GM10847 (cell line): ENCODE results near the gene PDE2A.

Source experiments
- POLR2A ChIP-seq: IDR thresholded peaks from 2 replicates; pipeline ENCODE4 v1.6.1; 2011; ENCODE audit not compliant: insufficient read length; ENCODE audit errors: extremely low read depth

PDE2A gene

DNA sequence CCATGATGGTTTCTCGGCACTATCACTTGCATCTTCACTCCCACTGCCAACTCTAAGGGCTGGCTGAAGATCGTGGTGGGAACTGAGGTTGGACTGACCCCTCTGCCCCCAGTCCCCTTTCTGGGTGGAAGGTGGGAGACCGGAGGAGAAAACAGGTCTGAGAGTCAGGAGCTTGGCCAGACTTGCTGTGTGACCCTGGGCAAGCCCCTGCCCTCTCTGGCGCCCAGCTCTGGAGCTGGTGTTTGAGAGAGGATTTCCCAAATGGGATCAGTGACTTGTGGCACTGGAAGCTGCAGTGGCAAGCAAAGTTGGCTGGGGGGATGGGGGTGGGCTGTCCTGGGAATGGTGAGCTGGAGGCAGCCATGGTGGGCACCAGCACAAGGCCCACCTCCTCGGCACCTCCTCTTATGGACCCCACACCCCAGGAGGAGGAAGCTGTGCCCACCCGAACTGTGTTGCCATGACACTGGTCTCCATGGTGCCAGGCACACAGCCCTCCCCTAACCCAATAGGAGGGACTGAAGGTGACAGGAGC lies 6.5 kb upstream of the PDE2A start:
- TF ChIP-seq POLR2A = no peak

DNA sequence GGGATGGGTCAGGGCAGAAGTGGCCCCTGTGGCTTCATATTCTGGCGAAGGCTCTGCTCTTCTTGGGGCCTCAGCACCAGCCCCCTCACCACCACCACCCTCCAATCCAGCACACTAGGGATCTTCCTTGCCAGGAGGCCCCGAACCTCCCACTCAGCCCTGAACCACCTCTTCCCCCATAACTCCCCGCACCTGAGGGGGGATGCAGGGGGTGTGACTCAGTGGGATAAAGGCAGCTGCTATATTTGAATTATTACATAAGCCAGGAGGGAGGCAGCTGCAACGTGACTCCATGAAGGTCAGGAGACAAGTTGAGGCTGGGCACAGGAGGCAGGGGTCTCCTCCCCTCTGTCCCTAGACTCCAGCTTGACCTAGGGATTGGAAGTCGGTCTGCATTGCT lies 5.6 kb upstream of the PDE2A start:
- TF ChIP-seq POLR2A = no peak

DNA sequence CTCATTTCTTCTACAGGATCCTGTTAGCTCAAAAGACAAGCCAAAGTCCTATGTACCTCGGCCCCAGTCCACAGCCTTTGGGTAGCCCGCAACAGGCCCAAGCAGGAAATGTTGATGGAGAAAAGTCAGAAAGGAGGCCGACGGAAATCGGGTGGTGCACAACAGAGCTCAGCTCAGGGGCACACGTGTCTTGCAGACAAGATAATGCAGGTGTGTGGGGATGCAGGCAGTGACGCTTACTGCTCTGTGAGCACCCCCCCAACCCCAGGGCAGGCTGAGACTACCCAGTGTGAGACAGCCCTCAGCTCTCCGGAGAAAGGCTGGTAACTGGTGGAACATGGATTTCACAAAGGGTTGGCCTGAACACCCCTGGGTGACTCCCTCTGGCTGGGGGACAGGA lies 4.3 kb upstream of the PDE2A start:
- TF ChIP-seq POLR2A = no peak

DNA sequence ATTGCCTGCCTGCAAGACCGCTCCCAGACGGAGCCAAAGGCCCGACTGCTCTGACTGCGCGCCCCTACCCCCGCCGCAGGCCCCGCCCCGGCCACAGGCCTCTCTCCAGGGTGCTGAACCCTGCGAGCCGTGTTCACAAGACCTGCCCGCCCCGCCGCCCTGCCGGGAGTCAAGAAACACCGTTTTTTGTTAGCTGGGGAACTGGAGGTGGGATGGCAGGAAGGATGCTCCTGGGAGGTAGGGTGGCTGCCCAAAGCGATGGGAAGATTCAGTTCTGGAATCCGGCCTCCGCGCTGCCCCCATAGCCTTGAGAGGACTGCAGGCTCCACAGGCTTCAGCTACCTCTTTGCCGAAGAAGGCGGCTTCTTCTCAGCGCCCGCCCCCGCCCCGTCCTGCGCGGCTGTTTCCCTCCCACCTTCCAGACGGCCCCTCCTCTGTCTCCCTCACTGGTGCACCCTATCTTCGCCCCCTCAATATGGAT lies 2.7 kb upstream of the PDE2A start:
- no peak for TF ChIP-seq POLR2A

DNA sequence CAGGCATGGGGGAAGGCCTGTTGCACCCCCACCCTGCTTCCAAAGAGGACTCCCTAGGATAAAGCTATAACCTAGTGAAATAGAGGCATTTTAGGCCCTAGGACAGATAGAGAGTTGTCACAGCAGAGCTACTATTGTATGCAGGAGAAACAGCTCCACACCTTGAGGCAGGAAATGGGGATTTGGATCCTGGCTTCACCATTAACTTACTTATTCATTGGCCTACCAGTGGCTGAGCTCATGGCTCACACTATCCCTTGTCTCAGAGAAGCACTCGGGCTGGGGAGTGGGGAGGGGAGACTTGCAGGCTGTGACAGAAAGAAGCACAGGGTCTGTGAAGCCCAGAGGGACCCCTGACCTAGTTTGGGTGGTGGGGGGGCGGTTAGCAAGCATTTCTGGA lies 999 bp upstream of the PDE2A start:
- TF ChIP-seq POLR2A = no peak

DNA sequence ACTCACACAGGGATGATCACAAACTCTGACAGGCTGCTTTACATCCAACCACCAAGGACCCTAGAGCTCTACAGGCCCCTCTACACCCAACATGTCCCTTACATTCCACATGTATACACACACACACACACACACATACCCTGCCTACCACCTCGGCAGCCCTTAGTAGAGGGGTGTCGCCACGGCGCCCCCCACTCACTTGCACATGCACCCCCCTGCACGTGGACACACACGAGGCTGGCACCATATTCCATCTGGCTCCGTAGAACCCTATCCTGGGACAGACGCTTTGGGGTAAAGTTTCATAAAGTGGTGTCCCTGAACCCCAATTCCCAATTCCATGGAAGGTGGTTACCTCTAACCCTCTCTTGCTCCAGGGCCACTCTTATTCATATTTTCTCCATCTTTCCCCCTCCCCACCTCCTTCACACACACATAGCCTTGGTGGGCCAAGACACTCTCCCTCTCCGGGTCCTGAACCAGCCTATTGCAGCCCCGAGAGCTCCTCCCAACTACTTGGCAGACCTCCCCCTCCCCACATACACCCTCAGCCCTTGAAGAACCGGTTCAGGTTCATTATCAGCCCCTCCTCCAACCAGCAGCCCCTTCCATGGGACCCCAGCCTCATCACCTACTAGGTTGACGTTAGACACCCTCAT lies 809 bp downstream of the PDE2A start:
- TF ChIP-seq POLR2A = no peak

DNA sequence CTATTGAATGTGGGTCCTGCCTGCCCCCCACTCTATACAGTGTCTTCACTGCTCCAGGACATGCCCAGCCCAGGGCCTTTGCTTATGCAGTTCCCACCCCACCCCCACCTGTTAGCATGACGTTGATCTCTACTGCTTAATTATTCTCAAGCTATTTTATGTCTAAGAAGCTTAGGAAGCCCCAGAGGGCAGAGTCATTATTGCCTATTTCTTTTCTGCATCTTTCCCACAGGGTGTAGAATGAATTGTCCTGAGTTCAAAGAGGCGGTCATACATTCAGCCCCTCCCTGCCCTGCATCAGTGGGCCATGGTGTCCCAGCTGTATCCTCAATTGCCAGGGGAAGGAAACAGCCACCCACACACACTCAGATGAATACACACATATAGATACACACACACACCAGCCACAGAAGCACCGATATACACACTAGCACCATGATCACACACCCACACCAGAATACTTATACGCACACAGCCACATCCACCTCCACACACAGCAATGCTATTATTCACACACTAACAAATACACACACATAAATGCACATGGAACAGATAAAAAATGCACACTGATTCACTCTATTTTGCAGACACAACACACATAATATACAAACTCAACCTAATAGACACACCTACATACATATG lies 1.5 kb downstream of the PDE2A start:
- no peak for TF ChIP-seq POLR2A

DNA sequence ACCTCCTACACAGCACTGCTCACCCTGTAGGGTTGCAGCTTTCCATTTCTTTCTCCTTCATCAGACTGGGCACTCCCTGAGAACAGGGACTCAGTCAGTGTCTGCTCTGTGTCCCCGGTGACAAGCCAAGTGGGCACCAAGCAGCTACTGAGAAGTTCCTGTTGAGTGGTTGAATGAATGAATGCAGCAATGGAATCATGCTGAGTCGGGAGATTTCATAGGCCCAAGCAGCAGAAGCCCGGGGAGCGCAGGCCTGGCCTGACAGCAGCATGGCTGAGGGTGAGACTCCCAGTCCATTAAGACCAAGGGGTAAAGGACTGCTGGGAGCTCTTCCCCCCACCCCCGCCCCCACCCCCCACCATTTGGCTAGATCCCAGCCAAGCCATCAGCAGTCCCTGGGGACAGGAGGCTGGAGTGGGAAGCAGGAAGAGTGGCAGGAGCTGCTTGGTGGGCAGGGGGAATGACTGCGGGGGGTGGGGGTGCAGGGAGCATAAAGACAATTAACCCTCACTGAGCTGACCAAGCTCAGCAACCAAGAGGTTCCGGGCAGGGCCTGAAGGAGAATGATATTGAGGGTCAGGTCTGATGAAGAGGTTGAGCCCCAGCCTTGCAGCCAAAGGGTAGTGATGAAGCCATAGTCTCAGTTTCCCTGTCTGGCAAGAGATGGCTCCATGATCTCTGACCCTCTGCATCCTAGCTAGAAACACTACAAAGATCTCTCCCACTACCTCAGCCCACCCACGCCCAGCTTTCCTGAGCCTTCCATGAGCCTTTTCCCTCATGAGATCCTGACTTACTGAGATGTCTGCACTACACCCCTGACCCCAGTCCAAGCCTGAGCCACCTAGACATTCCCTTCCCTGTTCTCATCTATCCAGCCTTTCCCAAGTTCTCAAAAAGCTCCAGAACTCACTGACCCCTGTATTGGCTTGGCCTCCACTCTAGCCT lies 2.8 kb downstream of the PDE2A start:
- TF ChIP-seq POLR2A = no peak

DNA sequence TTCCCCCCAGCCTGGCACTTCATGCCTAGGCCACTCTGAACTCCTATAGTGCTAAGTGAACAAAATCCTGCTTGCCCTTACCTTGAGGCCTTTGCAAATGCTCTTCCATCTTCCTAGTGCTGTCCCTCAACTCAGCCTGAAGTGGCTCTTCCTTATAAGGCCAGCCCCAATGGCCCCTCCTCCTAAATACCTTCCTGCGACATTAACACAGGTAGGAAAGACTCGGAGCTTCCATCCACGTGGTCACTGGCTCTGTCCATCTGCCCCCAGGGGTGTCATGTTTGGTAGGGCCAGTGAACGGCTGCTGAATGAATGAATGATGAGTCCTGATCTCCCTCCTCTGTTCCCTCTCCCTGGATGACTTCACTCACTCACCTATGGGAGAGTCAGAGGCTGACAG lies 4.2 kb downstream of the PDE2A start:
- no peak for TF ChIP-seq POLR2A

DNA sequence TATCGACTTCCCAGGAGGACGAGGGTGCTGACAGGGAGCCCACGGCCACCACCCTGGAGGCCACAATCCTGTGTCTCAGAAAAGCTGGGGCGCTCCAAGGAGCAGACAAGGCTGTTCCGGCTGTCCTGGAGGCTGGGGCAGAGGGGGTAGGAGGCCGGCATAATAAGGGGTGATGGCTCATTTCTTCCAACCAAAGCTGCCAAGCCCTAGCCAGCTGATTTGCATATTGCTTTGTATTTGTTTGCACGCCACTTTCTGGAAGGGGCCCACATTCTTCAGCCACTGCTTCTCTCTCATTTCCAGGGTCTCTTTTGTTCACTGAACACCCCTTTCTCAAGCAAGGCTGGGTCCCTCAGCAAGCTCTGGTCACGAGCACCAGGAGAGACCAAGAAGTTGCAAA lies 4.7 kb downstream of the PDE2A start:
- no peak for TF ChIP-seq POLR2A

DNA sequence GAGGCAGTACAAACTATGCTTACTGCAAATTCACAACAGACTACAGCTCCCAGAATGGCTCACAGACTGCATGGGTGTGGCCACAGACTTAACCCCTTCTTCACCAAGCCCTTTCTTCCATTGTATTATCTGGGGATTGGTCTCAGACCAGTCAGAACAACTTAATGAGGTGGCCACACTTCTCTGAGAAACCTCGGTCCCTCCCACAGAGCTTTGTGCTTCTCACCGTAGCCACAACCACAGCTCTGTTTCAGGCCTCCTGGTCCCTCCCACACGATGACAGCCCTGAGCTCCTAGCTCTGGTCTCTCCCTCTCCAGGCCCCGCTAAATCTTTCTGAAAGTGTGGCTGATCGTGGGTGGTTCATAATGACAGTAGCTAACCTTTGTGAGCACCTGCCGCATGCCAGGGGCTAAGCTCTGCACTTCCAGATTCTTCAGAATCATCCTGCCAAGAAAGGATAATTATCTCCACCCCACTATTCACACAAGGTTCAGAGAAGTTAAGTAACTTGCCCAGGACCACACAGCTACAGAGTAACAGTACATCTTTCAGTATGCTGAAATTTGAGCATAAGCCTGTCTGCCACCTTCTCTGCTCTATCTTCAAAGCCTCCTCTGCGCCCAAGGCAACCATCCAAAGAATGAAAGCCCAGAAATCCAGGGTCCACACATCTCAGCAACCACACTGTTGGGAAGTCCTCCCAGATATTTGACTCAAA lies 5.4 kb downstream of the PDE2A start:
- no peak for TF ChIP-seq POLR2A

DNA sequence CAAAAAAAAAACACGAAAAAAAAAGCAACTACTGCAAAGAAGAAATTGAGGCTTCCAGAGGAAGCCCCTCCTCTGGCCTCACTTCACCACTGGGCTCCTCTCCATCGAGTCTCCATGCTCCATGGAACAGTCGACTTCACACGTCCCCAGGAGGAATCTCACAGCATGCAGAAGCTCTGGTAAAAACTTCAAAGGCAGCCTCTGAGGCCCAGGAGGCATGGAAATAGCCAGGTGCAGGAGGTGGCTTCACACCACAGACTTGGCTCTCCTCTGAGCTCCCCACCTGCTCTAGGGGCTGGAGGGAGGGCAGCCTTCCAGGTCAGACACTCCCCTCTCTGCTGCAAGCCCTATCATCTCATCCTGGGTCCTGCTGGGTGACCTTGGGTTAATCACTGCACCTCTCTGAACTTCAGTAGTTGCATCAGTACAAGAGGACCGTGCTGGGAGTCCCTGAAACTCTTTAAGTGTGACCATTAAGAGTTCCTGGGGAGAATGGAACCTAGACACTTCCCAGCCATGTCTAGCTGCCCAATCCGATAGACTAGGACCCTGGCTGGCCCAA lies 8.2 kb downstream of the PDE2A start:
- no peak for TF ChIP-seq POLR2A

DNA sequence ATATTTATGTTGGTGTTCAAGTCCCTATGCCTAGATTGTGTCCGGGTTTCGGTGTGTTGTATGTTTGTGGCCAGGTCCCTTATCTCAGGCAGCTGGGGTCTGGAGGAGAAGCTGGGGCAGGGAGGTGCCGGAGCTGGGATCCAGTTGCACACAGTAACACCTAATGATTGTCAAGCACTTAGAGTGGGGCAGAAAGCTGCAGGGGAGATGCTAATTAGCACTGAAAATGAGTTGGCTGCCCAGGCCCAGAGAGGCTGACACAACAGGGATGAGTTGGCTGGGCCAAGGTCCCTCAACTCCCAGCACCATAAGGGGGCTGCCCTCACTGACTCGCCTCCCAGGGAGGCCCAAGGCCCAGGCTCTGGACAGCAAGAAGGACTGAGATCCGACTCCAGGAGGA lies 12.2 kb downstream of the PDE2A start:
- no peak for TF ChIP-seq POLR2A

DNA sequence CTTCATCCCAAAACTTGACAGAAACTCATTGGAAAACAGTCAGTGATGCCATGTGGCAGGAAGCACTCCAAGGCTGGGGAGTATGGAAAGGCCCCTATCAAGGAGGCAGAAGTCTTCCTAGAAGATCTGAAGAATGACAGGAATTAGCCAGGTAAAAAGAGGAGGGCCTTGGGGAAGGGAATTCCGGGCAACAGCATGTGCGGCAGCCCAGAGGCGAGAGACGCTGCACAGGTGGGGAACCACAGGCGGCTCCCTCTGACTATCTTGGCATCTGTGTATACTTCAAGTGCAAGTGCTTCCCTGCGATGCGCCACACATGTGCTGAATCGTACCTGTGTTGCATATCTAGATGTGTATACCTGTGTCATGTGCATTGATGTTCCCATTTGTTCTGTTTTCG lies 12.7 kb downstream of the PDE2A start:
- TF ChIP-seq POLR2A = no peak

DNA sequence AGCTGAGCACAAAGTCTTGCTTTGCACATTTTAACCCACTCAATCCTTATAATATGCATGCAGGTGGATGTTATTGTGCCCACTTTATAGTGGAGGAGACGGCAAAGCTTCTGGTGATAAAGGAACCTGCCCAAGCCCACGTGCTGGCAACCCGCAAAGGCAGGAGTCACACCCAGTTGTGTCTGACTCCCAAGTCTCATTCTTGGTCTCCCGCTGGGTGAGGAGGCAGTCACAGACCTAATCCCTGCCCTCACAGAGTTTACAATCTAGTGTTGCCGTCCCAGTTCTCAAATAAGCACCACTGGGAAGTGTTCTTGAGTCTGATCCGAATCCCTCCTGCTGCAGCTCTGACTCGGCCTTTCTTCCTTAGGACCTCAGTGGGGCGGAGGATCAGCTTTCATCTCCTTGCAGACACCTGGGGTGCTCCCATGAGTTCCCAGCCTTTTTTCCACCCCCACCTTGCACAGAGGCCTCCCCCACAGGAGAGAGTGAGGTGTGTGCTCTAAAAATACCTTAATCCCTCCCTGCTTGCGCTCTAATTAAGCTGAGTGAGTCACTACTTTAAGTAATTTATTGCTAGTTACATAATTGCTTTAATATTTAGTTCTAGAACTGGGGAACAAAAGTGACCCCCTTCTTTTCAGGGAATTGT lies 15.1 kb downstream of the PDE2A start:
- TF ChIP-seq POLR2A = no peak
